Type B pancreatic cell (in vitro differentiated cells): ENCODE results near the gene KRTAP4-4. TPM values are rescaled to one million over a fixed set of nuclear protein-coding genes. Genes with fewer than 3 reads are reported as not detected.
A peak's percentile ranks its signal among the peaks of the same experiment; 100 is the strongest.
"Not testable (repeated sequence)": the region's sequence is repeated elsewhere in the genome, so short reads cannot be mapped to it uniquely, and the experiment has no call there.

Experiments used
- DNase-seq: peaks from one replicate; pipeline ENCODE4 v3.0.0; 2021; ENCODE audit warnings: mixed read lengths; ENCODE audit not compliant: unreplicated experiment; ENCODE audit errors: extremely low spot score
- H3K27ac Mint-ChIP-seq: 2 replicates; pipeline ENCODE4 v1.8.0; 2021; ENCODE audit warnings: mild to moderate bottlenecking, mixed read lengths
- H3K27me3 Mint-ChIP-seq: 2 replicates; pipeline ENCODE4 v1.8.0; 2021; ENCODE audit warnings: mixed read lengths
- H3K36me3 Mint-ChIP-seq: 2 replicates; pipeline ENCODE4 v1.8.0; 2021; ENCODE audit warnings: mixed read lengths
- H3K4me1 Mint-ChIP-seq: one replicate; pipeline ENCODE4 v1.8.0; 2021; ENCODE audit warnings: mixed read lengths; ENCODE audit not compliant: unreplicated experiment
- H3K4me3 Mint-ChIP-seq: 2 replicates; pipeline ENCODE4 v1.8.0; 2021; ENCODE audit warnings: mild to moderate bottlenecking, mixed read lengths
- H3K9me3 Mint-ChIP-seq: 2 replicates; pipeline ENCODE4 v1.8.0; 2021; ENCODE audit warnings: mixed read lengths
- total RNA-seq: library from RNA; stranded (reverse); gene quantifications from 2 replicates; pipeline ENCODE4 v1.2.1, GENCODE V29; 2021; ENCODE audit warnings: low replicate concordance
- TF ChIP-seq, protein P1 (sequence below): fragments of 200-600 bp; sonication (generic); conservative IDR thresholded peaks from 2 replicates; pipeline ENCODE4 v1.5.0; 2021; ENCODE audit warnings: antibody characterized with exemption, mild to moderate bottlenecking

The KRTAP4-4 gene
- total RNA-seq, 1 donor from 2014 or later, result not detected

DNA sequence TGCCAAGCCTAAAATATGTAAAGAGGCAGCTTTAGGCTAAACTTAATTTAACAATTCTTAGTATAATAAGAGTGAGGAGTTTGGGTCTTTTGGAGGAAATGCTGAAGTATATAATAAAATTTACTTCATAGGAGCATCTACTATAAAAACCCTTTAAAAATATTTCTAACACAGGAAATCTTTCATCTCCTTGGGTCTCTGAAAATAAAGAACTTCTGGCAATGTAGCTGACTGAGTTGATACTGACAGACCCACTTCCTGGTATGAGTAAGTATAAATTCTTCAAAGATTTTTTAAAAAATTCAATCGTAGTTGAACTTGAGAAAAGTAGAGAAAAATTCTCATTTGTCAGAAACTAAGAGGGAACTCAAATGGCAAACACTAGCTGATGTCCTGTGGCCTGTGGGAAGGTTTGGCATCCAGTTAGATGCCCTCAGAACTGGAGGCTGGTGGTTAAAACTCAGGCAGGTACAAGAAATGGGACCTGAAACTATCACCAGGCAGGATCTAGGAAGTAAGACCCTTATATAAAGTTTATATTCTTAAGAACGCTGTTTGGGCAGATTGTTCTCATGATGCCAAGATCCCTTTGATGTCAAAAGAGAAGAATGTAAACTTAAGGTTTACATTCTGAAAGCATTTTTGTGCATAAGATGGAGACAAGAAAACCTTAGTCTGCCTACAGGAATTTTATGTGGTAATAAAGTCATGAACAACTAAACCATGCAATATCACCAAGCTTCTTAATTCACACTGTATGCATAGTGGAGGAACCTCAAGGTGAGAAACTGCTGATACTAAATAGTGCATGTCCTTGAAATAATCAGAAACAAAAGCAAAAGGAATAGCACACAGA, 26.4 kb downstream of the KRTAP4-4 start:
- H3K27ac Mint-ChIP-seq, result no peak overlapping the region
- no peaks in the 10 kb centered on the region for H3K27me3 Mint-ChIP-seq
- DNase-seq, result no peak
- no peaks in the 10 kb centered on the region for H3K36me3 Mint-ChIP-seq
- TF ChIP-seq, protein P1, sequence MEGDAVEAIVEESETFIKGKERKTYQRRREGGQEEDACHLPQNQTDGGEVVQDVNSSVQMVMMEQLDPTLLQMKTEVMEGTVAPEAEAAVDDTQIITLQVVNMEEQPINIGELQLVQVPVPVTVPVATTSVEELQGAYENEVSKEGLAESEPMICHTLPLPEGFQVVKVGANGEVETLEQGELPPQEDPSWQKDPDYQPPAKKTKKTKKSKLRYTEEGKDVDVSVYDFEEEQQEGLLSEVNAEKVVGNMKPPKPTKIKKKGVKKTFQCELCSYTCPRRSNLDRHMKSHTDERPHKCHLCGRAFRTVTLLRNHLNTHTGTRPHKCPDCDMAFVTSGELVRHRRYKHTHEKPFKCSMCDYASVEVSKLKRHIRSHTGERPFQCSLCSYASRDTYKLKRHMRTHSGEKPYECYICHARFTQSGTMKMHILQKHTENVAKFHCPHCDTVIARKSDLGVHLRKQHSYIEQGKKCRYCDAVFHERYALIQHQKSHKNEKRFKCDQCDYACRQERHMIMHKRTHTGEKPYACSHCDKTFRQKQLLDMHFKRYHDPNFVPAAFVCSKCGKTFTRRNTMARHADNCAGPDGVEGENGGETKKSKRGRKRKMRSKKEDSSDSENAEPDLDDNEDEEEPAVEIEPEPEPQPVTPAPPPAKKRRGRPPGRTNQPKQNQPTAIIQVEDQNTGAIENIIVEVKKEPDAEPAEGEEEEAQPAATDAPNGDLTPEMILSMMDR, result no peak
- H3K4me3 Mint-ChIP-seq, result no peak overlapping the region
- no peaks in the 10 kb centered on the region for H3K4me1 Mint-ChIP-seq
- H3K9me3 Mint-ChIP-seq, result peaks cover 11% of the 10 kb centered on the region

DNA sequence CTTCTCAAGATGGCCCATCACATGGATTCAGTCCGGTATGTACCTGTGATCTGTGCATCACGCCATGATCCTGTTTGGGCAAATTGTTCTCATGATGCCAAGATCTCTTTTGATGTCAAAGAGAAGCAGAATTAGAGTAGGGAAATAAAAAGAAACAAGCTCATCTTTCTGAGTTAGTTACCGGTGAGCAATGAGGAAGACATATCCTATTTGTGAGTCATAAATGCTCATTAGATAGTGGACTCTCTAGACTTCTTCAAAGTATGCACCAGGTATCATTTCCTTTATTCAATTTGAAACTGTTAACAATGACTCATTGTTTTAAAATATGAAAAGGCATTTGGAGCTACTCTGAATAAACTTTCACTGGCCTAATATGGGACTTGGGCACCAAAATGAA, 28.6 kb downstream of the KRTAP4-4 start:
- Mint-ChIP-seq H3K9me3 (peaks cover 9% of the 10 kb centered on the region), H3K4me3 (no peak overlapping the region), H3K4me1 (no peaks in the 10 kb centered on the region), H3K27ac (peak overlapping the region; percentile 22), H3K27me3 (no peaks in the 10 kb centered on the region), H3K36me3 (no peaks in the 10 kb centered on the region)
- DNase-seq, result no peak
- TF ChIP-seq, protein P1, result no peak

DNA sequence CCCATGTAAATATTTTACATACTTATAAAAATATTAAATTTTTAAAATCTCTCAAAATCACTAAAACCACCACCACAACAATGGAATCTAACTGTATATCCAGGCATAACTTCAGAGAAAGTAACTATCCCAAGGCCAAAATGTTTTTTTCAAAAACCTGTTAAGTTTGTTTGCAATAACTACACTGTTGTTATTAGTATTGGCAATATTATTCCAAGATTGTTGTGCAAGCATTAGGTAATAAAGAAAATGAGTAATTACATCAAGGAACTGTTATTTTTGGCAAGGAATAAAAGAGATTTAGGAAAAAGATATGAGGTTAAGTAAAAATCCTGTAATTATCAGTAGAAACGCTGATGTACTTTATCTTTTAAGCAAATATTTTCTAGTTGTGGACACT, 33.2 kb downstream of the KRTAP4-4 start:
- no peak overlapping the region for H3K4me3 Mint-ChIP-seq
- TF ChIP-seq, protein P1, result no peak
- no peak for DNase-seq
- peaks cover 4% of the 10 kb centered on the region for H3K27me3 Mint-ChIP-seq
- H3K27ac Mint-ChIP-seq, result no peak overlapping the region
- H3K4me1 Mint-ChIP-seq, result no peaks in the 10 kb centered on the region
- H3K9me3 Mint-ChIP-seq, result peaks cover 7% of the 10 kb centered on the region
- no peaks in the 10 kb centered on the region for H3K36me3 Mint-ChIP-seq

DNA sequence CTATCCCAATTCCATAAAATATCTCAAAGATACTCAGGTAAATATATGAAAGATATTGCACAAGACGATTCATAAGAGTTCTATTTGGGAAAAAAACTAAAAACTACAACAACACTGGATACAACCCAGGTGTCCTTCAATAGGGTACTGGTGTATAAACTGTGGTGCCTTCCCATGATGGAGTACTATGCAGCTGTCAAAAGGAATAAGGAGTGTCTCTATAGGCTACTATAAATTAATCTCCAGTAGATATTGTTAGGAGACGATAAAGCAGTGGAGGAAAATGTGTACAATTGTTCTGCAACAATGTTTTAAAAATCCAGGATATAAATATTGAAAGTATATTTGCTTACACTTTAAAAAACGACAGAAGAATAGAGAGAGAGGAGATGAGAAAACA, 34.1 kb downstream of the KRTAP4-4 start:
- TF ChIP-seq, protein P1, result no peak
- Mint-ChIP-seq H3K36me3 (no peaks in the 10 kb centered on the region), H3K9me3 (no peaks in the 10 kb centered on the region), H3K27ac (no peak overlapping the region), H3K4me1 (no peaks in the 10 kb centered on the region), H3K4me3 (no peak overlapping the region), H3K27me3 (peaks cover 4% of the 10 kb centered on the region)
- DNase-seq, result no peak

DNA sequence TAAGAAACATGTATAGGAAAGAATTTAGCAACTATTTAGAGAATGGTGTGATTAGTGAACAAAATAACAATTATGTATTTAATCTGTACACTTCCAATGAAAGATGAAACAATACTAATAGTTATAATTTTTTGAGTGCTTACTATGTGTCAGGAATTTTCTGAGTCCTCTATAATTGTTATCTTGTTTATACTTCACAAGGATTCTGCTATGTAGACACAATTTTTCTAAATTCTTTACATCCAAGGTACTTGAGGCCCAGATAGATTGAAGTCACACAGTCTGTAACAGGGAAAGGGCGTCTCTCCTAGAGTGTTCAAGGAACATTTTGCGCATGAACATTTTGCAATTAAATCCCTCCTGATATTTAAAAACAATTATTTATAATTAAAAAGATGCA, 35.5 kb downstream of the KRTAP4-4 start:
- H3K27ac Mint-ChIP-seq, result no peak overlapping the region
- H3K36me3 Mint-ChIP-seq, result no peaks in the 10 kb centered on the region
- H3K9me3 Mint-ChIP-seq, result no peaks in the 10 kb centered on the region
- TF ChIP-seq, protein P1, result no peak
- H3K4me1 Mint-ChIP-seq, result no peaks in the 10 kb centered on the region
- no peak overlapping the region for H3K4me3 Mint-ChIP-seq
- DNase-seq, result no peak
- H3K27me3 Mint-ChIP-seq, result peaks cover 4% of the 10 kb centered on the region

DNA sequence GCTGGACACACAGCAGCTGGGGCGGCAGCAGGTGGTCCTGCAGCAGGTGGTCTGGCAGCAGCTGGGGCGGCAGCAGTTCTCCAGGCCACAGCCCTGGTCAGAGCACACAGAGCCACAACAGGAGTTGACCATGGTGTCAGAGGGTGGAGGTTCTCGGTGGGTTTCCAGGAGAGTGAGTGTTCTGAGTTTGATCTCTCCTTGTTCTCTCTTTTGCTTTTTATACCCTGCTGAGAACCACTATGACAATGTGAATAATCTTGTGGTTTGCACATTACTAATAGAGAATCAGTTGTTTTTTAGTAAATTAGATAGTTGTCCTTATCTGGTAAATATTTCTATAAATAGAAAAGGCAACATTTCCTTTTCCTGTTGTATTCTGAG, 36.6 kb downstream of the KRTAP4-4 start, which contains the start of gene KRTAP4-12:
KRTAP4-12 (minus strand) TSS at position 192 of the 381 bp plus-strand sequence; CDS start at position 132, 60 bp downstream.
- not testable (repeated sequence) for H3K27ac Mint-ChIP-seq, H3K36me3 Mint-ChIP-seq, H3K4me1 Mint-ChIP-seq, DNase-seq, H3K4me3 Mint-ChIP-seq, H3K9me3 Mint-ChIP-seq, H3K27me3 Mint-ChIP-seq

DNA sequence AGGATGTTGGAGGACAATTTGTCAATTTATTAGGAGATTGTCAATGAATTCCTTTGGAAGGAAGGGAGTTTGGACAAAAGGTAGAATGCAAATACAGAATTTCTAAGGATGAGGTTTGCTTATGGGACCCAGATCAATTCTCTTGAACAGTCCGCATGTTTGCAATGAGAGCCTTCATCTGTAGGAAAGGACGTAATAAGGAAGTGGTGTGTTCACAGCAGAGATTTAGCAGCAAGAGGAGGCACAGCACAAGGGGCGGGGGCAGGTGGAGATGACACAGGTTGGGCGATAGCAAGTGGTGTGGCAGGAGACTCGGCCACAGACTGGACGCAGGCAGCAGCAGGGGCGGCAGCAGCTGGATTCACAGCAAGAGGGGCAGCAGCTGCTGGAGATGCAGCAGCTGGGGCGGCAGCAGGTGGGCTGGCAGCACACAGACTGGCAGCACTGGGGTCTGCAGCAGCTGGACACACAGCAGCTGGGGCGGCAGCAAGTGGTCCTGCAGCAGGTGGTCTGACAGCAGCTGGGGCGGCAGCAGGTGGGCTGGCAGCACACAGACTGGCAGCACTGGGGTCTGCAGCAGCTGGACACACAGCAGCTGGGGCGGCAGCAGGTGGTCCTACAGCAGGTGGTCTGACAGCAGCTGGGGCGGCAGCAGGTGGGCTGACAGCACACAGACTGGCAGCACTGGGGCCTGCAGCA, 37.1 kb downstream of the KRTAP4-4 start:
- H3K4me3 Mint-ChIP-seq, H3K36me3 Mint-ChIP-seq, H3K27me3 Mint-ChIP-seq, H3K9me3 Mint-ChIP-seq, DNase-seq, H3K4me1 Mint-ChIP-seq, H3K27ac Mint-ChIP-seq: not testable (repeated sequence)
